Measurements from ENCODE around the gene PCDHGA9. TPM values are rescaled to one million over a fixed set of nuclear protein-coding genes. Genes with fewer than 3 reads are reported as not detected.

PCDHGA9 gene
- total and polyA plus RNA-seq, 2 of the 8 experiments (the other 6 are each of a cell fraction or from before 2014, with no cell fraction given), result 0.79 to 1.1 TPM

DNA sequence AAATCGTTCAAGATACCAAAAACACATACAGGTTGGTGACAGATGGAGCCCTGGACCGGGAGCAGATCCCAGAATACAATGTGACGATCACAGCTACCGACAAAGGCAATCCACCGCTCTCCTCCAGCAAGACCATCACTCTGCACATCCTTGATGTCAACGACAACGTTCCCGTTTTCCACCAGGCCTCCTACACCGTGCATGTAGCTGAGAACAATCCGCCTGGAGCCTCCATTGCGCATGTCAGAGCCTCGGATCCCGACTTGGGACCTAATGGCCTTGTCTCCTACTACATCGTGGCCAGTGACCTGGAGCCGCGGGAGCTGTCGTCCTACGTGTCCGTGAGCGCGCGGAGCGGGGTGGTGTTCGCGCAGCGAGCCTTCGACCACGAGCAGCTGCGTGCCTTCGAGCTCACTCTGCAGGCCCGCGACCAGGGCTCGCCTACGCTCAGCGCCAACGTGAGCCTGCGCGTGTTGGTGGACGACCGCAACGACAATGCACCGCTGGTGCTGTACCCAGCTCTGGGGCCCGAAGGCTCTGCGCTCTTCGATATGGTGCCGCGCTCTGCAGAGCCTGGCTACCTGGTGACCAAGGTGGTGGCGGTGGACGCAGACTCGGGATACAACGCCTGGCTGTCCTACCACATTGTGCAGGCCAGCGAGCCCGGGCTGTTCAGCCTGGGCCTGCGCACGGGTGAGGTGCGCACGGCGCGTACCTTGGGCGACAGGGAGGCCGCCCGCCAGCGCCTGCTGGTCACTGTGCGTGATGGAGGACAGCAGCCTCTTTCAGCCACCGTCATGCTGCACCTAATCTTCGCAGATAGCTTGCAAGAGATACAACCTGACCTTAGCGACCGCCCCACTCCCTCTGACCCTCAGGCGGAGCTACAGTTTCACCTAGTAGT is 30.8 kb upstream of the PCDHGA9 start:
- H2AFZ ChIP-seq (ENCODE audit: low read length), result no peak overlapping the region
- H3K27ac ChIP-seq (ENCODE audit: low read depth, low read length), result no peak overlapping the region
- no peak overlapping the region for H3K4ac ChIP-seq (replicated peaks; ENCODE audit: insufficient read length, low read depth, low read length)
- H4K20me1 ChIP-seq (replicated peaks in 1 of 2; ENCODE audit: control insufficient read depth in 1 of 2, insufficient read depth in 2 of 2, low read length in 2 of 2), result no peaks in the 10 kb centered on the region
- no peak overlapping the region for H2AK5ac ChIP-seq (ENCODE audit: low read depth, low read length)
- H3K4me2 ChIP-seq (ENCODE audit: insufficient read depth in 1 of 2, low read depth in 2 of 2, low read length in 2 of 2), result no peak overlapping the region
- H2BK120ac ChIP-seq (replicated peaks; ENCODE audit: low read depth, low read length), result no peak overlapping the region
- H4K91ac ChIP-seq (replicated peaks; ENCODE audit: insufficient read length, low read length), result no peak overlapping the region
- H2BK15ac ChIP-seq (ENCODE audit: low read length), result no peak overlapping the region
- no peaks in the 10 kb centered on the region for H3K79me2 ChIP-seq (ENCODE audit: control insufficient read depth in 1 of 2, insufficient read depth in 2 of 2, low read length in 2 of 2)
- FAIRE-seq (no peak), DNase-seq (ENCODE audit: low read depth in 1 of 2, low spot score in 2 of 2) (no peak)
- H3K9me3 ChIP-seq (ENCODE audit: insufficient read depth in 2 of 2, low read depth in 1 of 2, low read length in 1 of 2), result peaks cover 36 to 54% of the 10 kb centered on the region in 2 experiments; a peak in 3 of 4 replicates
- H4K5ac ChIP-seq (ENCODE audit: insufficient read length, low read depth, low read length), result no peak overlapping the region
- no peak overlapping the region for H3K23ac ChIP-seq (ENCODE audit: insufficient read length)
- H3K4me1 ChIP-seq (replicated peaks in 1 of 4; ENCODE audit: control insufficient read depth in 3 of 4, insufficient read depth in 4 of 4, low read length in 3 of 4), result no peaks in the 10 kb centered on the region
- no peak overlapping the region for H3K9ac ChIP-seq (replicated peaks in 1 of 4; ENCODE audit: extremely low read depth in 1 of 4, low read depth in 3 of 4, low read length in 3 of 4)
- H3K56ac ChIP-seq (replicated peaks; ENCODE audit: insufficient read length, low read depth, low read length), result no peak overlapping the region
- H2BK12ac ChIP-seq (ENCODE audit: low read depth, low read length), result no peak overlapping the region
- ChIA-PET POLR2A (ENCODE audit: partially characterized antibody) (no interaction called here), CTCF (ENCODE audit: partially characterized antibody) (interaction anchor here (0.7 to 3.7 kb wide), 21 partner anchors 9 to 256 kb away, joined by 3 to 27 read pairs (median 5); partner anchors contain the start of genes PCDHB10, PCDHB11, PCDHB9 and PCDHGA10)
- no peaks in the 10 kb centered on the region for H3K23me2 ChIP-seq (ENCODE audit: low read depth, low read length)
- peaks cover 0 to 3% (median 0%) of the 10 kb centered on the region in 4 experiments; a peak in 2 of 8 replicates for H3K36me3 ChIP-seq (ENCODE audit: control insufficient read depth in 2 of 4, insufficient read depth in 4 of 4, low read length in 3 of 4)
- no peaks in the 10 kb centered on the region for H3K79me1 ChIP-seq (ENCODE audit: low read depth, low read length)
- H3K18ac ChIP-seq (ENCODE audit: extremely low read depth, low read length), result no peak overlapping the region
- no peak overlapping the region for H3K14ac ChIP-seq (ENCODE audit: insufficient read length)
- no peaks in the 10 kb centered on the region for H3K27me3 ChIP-seq (replicated peaks in 1 of 4; ENCODE audit: control insufficient read depth in 3 of 4, extremely low read depth in 1 of 4, insufficient read depth in 3 of 4, low read length in 3 of 4)
- WGBS, 2 experiments (ENCODE audit: extremely low coverage in 1 of 2, insufficient coverage in 1 of 2, insufficient read length in 1 of 2, insufficient replicate concordance in 2 of 2, low coverage in 1 of 2, low lambda C conversion rate in 2 of 2, missing lambda C conversion rate in 1 of 2), result 95% methylated on average over 55 of the region's 69 CpGs; no CpG with 5 or more reads in 1 of the 2 experiments
- H2BK5ac ChIP-seq (ENCODE audit: low read depth, low read length), result no peak overlapping the region
- H3K4me3 ChIP-seq (ENCODE audit: extremely low read depth in 1 of 4, insufficient read depth in 2 of 4, low read depth in 3 of 4, low read length in 4 of 4), result no peak overlapping the region
- no peak overlapping the region for H4K8ac ChIP-seq (ENCODE audit: extremely low read depth, insufficient read depth, low read length)
- no peak overlapping the region for H2BK20ac ChIP-seq (ENCODE audit: low read length)
- TF ChIP-seq RNF2 (IDR thresholded peaks at IDR 0.05; ENCODE audit: borderline replicate concordance, low read depth, low read length, missing control alignments, poor library complexity, severe bottlenecking), result no peak
- TF ChIP-seq, protein P1, sequence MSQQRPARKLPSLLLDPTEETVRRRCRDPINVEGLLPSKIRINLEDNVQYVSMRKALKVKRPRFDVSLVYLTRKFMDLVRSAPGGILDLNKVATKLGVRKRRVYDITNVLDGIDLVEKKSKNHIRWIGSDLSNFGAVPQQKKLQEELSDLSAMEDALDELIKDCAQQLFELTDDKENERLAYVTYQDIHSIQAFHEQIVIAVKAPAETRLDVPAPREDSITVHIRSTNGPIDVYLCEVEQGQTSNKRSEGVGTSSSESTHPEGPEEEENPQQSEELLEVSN (IDR thresholded peaks at IDR 0.05), result no peak
- no peak for TF ChIP-seq EGR1 (IDR thresholded peaks at IDR 0.05; ENCODE audit: borderline replicate concordance, low read depth, low read length)
- no peak for TF ChIP-seq CHD1 (IDR thresholded peaks at IDR 0.05; ENCODE audit: low read depth, low read length)
- no peak for TF ChIP-seq JUN (IDR thresholded peaks at IDR 0.05; ENCODE audit: low read depth, low read length)
- no peak for TF ChIP-seq KDM1A (IDR thresholded peaks at IDR 0.05; ENCODE audit: borderline replicate concordance, low read length)
- TF ChIP-seq JUND (IDR thresholded peaks at IDR 0.05; ENCODE audit: low read length), result no peak
- no peak for TF ChIP-seq FOSL1 (IDR thresholded peaks at IDR 0.05; ENCODE audit: insufficient read depth, low read depth, low read length)
- TF ChIP-seq SUZ12 (IDR thresholded peaks at IDR 0.05; ENCODE audit: low read length), result no peak
- no peak for TF ChIP-seq ZNF274 (IDR thresholded peaks at IDR 0.05; ENCODE audit: borderline replicate concordance, extremely low read depth, low read length)
- TF ChIP-seq SP2 (IDR thresholded peaks at IDR 0.05; ENCODE audit: low read length), result no peak

Data from H1 (cell line).